GM18517 (cell line): Measurements from ENCODE around the gene EDA2R.

Source experiments
- ATAC-seq: cut with Tn5 transposase; IDR thresholded peaks from one replicate; pipeline ENCODE4 v1.9.1; 2021; ENCODE audit warnings: mild to moderate bottlenecking, moderate library complexity; ENCODE audit not compliant: unreplicated experiment

Gene EDA2R

GRCh38 chrX:66547847-66548369, 91.0 kb downstream of the EDA2R start:
- no peak for ATAC-seq
